ENCODE data around the gene ZFYVE27.

The ZFYVE27 gene

GRCh38 chr10:97785731-97786130 is 48.8 kb downstream of the ZFYVE27 start:
- TF ChIP-seq CTCF (IDR thresholded peaks at IDR 0.05) (no peak), ZFX (IDR thresholded peaks at IDR 0.05; ENCODE audit: borderline replicate concordance) (no peak)
- no peak overlapping the region for H3K27ac ChIP-seq

- H3K27ac ChIP-seq, result no peak overlapping the region
- TF ChIP-seq CTCF (IDR thresholded peaks at IDR 0.05) (no peak), ZFX (IDR thresholded peaks at IDR 0.05; ENCODE audit: borderline replicate concordance) (no peak)
Measured at GRCh38 chr10:97788552-97789442, 51.9 kb downstream of the ZFYVE27 start.

GRCh38 chr10:97789770-97790397 is 53.0 kb downstream of the ZFYVE27 start:
- H3K27ac ChIP-seq, result no peak overlapping the region

GRCh38 chr10:97791824-97792721 is 55.1 kb downstream of the ZFYVE27 start:
- TF ChIP-seq CTCF (IDR thresholded peaks at IDR 0.05), result peak; percentile 95
- no peak for TF ChIP-seq ZFX (IDR thresholded peaks at IDR 0.05; ENCODE audit: borderline replicate concordance)
- H3K27ac ChIP-seq, result no peak overlapping the region

More at GRCh38 chr10:97789770-97790397, 53.0 kb downstream of the ZFYVE27 start:
- TF ChIP-seq ZFX (IDR thresholded peaks at IDR 0.05; ENCODE audit: borderline replicate concordance) (no peak), CTCF (IDR thresholded peaks at IDR 0.05) (no peak)

GRCh38 chr10:97795886-97796285 is 59.0 kb downstream of the ZFYVE27 start:
- H3K27ac ChIP-seq, result no peak overlapping the region
- TF ChIP-seq CTCF (IDR thresholded peaks at IDR 0.05) (peak; percentile 26; the same call in 1 of the 2 replicates), ZFX (IDR thresholded peaks at IDR 0.05; ENCODE audit: borderline replicate concordance) (no peak)

- H3K27ac ChIP-seq, result no peak overlapping the region
- TF ChIP-seq ZFX (IDR thresholded peaks at IDR 0.05; ENCODE audit: borderline replicate concordance), result no peak
Measured at GRCh38 chr10:97796651-97797050, 59.7 kb downstream of the ZFYVE27 start.

GRCh38 chr10:97798958-97799610 is 62.2 kb downstream of the ZFYVE27 start:
- no peak for TF ChIP-seq CTCF (IDR thresholded peaks at IDR 0.05)
- no peak overlapping the region for H3K27ac ChIP-seq
